GM12878 (cell line): Measurements from ENCODE around the gene UNC13D. TPM values are rescaled to one million over a fixed set of nuclear protein-coding genes. Genes with fewer than 3 reads are reported as not detected.

ENCODE experiments used
- ATAC-seq: fragments of 200-7000 bp; cut with Tn5 transposase; 3 replicates; pipeline ENCODE4 v1.9.1; 2020; ENCODE audit warnings: mild to moderate bottlenecking, moderate library complexity
- BruUV-seq: library from RNA; stranded (reverse); fragments of 400-500 nt; replicated peaks from 2 replicates; lab custom pipeline; 2021; lab: Mats Ljungman, UMichigan
- CTCF ChIA-PET: fragments of 300-600 bp; sonication (Branson Sonifier 250); formaldehyde crosslinking; extraction: SDS; loops from one replicate; lab custom pipeline; 2021; ENCODE audit warnings: inconsistent platforms; lab: Yijun Ruan, JAX
- POLR2A ChIA-PET: fragments of 350-600 bp; formaldehyde crosslinking; extraction: SDS; loops from one replicate; lab custom pipeline; 2021; ENCODE audit warnings: inconsistent platforms; lab: Charles Lee
- RAD21 ChIA-PET: fragments of 300-600 bp; sonication (Branson Sonifier 250); formaldehyde crosslinking; loops from one replicate; lab custom pipeline; 2023; ENCODE audit warnings: antibody characterized with exemption; ENCODE audit not compliant: unreplicated experiment; lab: Charles Lee
- SMC1A ChIA-PET: fragments of 300-600 bp; sonication (Branson Sonifier 250); formaldehyde crosslinking; loops from one replicate; lab custom pipeline; 2023; ENCODE audit not compliant: unreplicated experiment, uncharacterized antibody; lab: Charles Lee
- DNase-seq: peaks from one replicate; pipeline ENCODE4 v3.0.0-alpha.2; 2011; ENCODE audit warnings: low read depth, low spot score
- FAIRE-seq: peaks from 3 replicates; lab custom pipeline; 2011; peaks lifted over from hg19 to GRCh38; lab: Jason Lieb, UNC
- H2AFZ ChIP-seq: 2 replicates; pipeline ENCODE4 v1.6.0; 2011; ENCODE audit warnings: low read depth, low read length, control low read depth; ENCODE audit not compliant: control insufficient read depth
- H3K27ac ChIP-seq: 2 replicates; pipeline ENCODE4 v1.5.1; 2011; ENCODE audit warnings: control low read depth; ENCODE audit not compliant: control insufficient read depth, insufficient read depth
- H3K27me3 ChIP-seq, 2 experiments: replicated peaks in 1 of 2; 2 replicates each; pipeline versions ENCODE4 v1.6.0 to v1.6.1; 2011; ENCODE audit warnings: low read length in 1 of 2; ENCODE audit not compliant: control insufficient read depth in 2 of 2, insufficient read depth in 2 of 2
- H3K36me3 ChIP-seq, 2 experiments: 2 replicates each; pipeline ENCODE4 v1.5.1; 2011; ENCODE audit warnings: low read length in 1 of 2; ENCODE audit not compliant: control insufficient read depth in 2 of 2, insufficient read depth in 2 of 2
- H3K4me1 ChIP-seq: 2 replicates; pipeline ENCODE4 v1.6.1; 2011; ENCODE audit warnings: mild to moderate bottlenecking, low read length, moderate library complexity, mixed read lengths; ENCODE audit not compliant: control insufficient read depth, insufficient read depth
- H3K4me2 ChIP-seq: 2 replicates; pipeline ENCODE4 v1.6.0; 2011; ENCODE audit warnings: control low read depth; ENCODE audit not compliant: control insufficient read depth, insufficient read depth
- H3K4me3 ChIP-seq: fragments of 200-600 bp; sonication (generic); 2 replicates; pipeline ENCODE4 v1.5.1; 2016
- H3K79me2 ChIP-seq: 2 replicates; pipeline ENCODE4 v1.6.0; 2011; ENCODE audit warnings: low read length; ENCODE audit not compliant: control insufficient read depth, insufficient read depth
- H3K9ac ChIP-seq: 2 replicates; pipeline ENCODE4 v1.8.0; 2011; ENCODE audit warnings: low read length, control low read depth, mixed read lengths; ENCODE audit not compliant: control insufficient read depth, insufficient read depth
- H3K9me3 ChIP-seq: replicated peaks from 3 replicates; pipeline ENCODE4 v1.5.1; 2011; ENCODE audit warnings: mild to moderate bottlenecking, low read length; ENCODE audit not compliant: control insufficient read depth, insufficient read depth
- H4K20me1 ChIP-seq: 2 replicates; pipeline ENCODE4 v1.6.0; 2011; ENCODE audit not compliant: control insufficient read depth, insufficient read depth
- BRCA1 ChIP-seq: IDR thresholded peaks from 2 replicates; pipeline ENCODE4 v1.6.1; 2011; ENCODE audit warnings: low read depth, low read length, improper control_type of control experiment
- CBX3 ChIP-seq: fragments of 200-600 bp; sonication (generic); IDR thresholded peaks from 2 replicates; pipeline ENCODE4 v1.6.1; 2016; ENCODE audit warnings: low read depth, borderline replicate concordance
- EGR1 ChIP-seq, 2 experiments: IDR thresholded peaks; 1 replicate in 1 of 2; 2 replicates in 1 of 2; pipeline ENCODE4 v1.6.1; 2011 to 2012; ENCODE audit warnings: low read depth in 2 of 2, low read length in 2 of 2, borderline replicate concordance in 1 of 2, mild to moderate bottlenecking in 1 of 2, moderate library complexity in 1 of 2
- EZH2 ChIP-seq: IDR thresholded peaks from 2 replicates; pipeline ENCODE4 v1.6.1; 2012; ENCODE audit warnings: low read depth, mild to moderate bottlenecking, control low read depth, inconsistent platforms, low read length, borderline replicate concordance; ENCODE audit not compliant: control insufficient read depth
- HDGF ChIP-seq: fragments of 450-650 bp; IDR thresholded peaks from 2 replicates; pipeline ENCODE4 v1.6.1; 2016; ENCODE audit warnings: antibody characterized with exemption
- HSF1 ChIP-seq: fragments of 150-350 bp; IDR thresholded peaks from 2 replicates; pipeline ENCODE4 v1.6.1; 2014; ENCODE audit warnings: mild to moderate bottlenecking, low read depth, low read length
- IRF4 ChIP-seq: IDR thresholded peaks from 2 replicates; pipeline ENCODE4 v1.6.1; 2011; ENCODE audit warnings: low read depth, low read length
- MAX ChIP-seq: IDR thresholded peaks from 2 replicates; pipeline ENCODE4 v1.6.1; 2012; ENCODE audit warnings: low read depth, low read length, improper control_type of control experiment
- MYC ChIP-seq: IDR thresholded peaks from 2 replicates; pipeline ENCODE4 v1.6.1; 2011; ENCODE audit warnings: mild to moderate bottlenecking, low read length, moderate library complexity, inconsistent platforms; ENCODE audit not compliant: insufficient read depth, insufficient replicate concordance, insufficient read length, severe bottlenecking
- NBN ChIP-seq: fragments of 450-650 bp; IDR thresholded peaks from 2 replicates; pipeline ENCODE4 v1.6.1; 2016
- NFIC ChIP-seq: IDR thresholded peaks from 2 replicates; pipeline ENCODE4 v1.6.1; 2012; ENCODE audit warnings: low read depth, mild to moderate bottlenecking, inconsistent platforms, low read length, moderate library complexity
- NRF1 ChIP-seq: conservative IDR thresholded peaks from 2 replicates; pipeline ENCODE4 v1.6.1; 2011; ENCODE audit warnings: mild to moderate bottlenecking, low read depth, low read length, improper control_type of control experiment
- RAD21 ChIP-seq: IDR thresholded peaks from 2 replicates; pipeline ENCODE4 v1.6.1; 2011; ENCODE audit warnings: mild to moderate bottlenecking, low read depth, low read length, moderate library complexity; ENCODE audit not compliant: insufficient read depth
- SIN3A ChIP-seq: IDR thresholded peaks from 2 replicates; pipeline ENCODE4 v1.6.1; 2012; ENCODE audit warnings: low read depth, low read length, improper control_type of control experiment
- SREBF1 ChIP-seq: IDR thresholded peaks from 2 replicates; pipeline ENCODE4 v1.6.1; 2012; ENCODE audit warnings: mild to moderate bottlenecking, low read length
- SRF ChIP-seq, 2 experiments: IDR thresholded peaks; 2 replicates each; pipeline ENCODE4 v1.6.1; 2011; ENCODE audit warnings: low read depth in 2 of 2, low read length in 2 of 2, mild to moderate bottlenecking in 1 of 2, moderate library complexity in 1 of 2
- ZBTB4 ChIP-seq: fragments of 450-650 bp; formaldehyde crosslinking; IDR thresholded peaks from 2 replicates; pipeline ENCODE4 v1.4.0; 2022; ENCODE audit warnings: mild to moderate bottlenecking, moderate library complexity
- ZNF274 ChIP-seq: IDR thresholded peaks from one replicate; pipeline ENCODE4 v1.8.0; 2011; ENCODE audit not compliant: insufficient read length, insufficient read depth
- WGBS: methylation state at CpG from one replicate; pipeline ENCODE4 v1.1.6; 2016; ENCODE audit warnings: low lambda C conversion rate; ENCODE audit not compliant: insufficient replicate concordance, insufficient coverage; ENCODE audit errors: missing lambda C conversion rate; 5-methylcytosine and 5-hydroxymethylcytosine counted together
- in situ Hi-C: fragments of 300-500 bp; cut with MboI; formaldehyde crosslinking; loops from 9 replicates; pipeline ENCODE4 v1.14.3; 2018; ENCODE audit warnings: mixed read lengths
- intact Hi-C: fragments of 100-400 bp; cut with micrococcal nuclease; formaldehyde crosslinking; loops from one replicate; pipeline ENCODE4 v1.14.2; 2022; ENCODE audit not compliant: unreplicated experiment
- polyA plus RNA-seq, 11 experiments: library from polyadenylated mRNA; depleted of rRNA in 4 of 11; unstranded in 6 of 11; stranded (reverse) in 5 of 11; fragments of >200 nt; fragmentation: Nextera tagmentation in 4 of 11; fragmentation: Illumina TruSeq in 1 of 11; extraction: Ambion mirVana in 4 of 11; extraction: Trizol in 1 of 11; gene quantifications; 1 replicate in 1 of 11; 2 replicates in 10 of 11; pipeline versions ENCODE4 v1.2.1 to v1.2.3, GENCODE V29; 2011 to 2016; ENCODE audit warnings: inconsistent platforms in 2 of 11, missing spikeins in 2 of 11, low read depth in 1 of 11
- total RNA-seq, 4 experiments: library from RNA; depleted of rRNA in 3 of 4; stranded (reverse); fragments of >200 nt in 3 of 4; fragmentation: Illumina TruSeq in 1 of 4; extraction: Trizol in 1 of 4; gene quantifications; 2 replicates each; pipeline versions ENCODE4 v1.2.1 to v1.2.3, GENCODE V29; 2013 to 2021

UNC13D gene
- total and polyA plus RNA-seq, 10 of the 15 experiments (the other 5 are each of a cell fraction or from before 2014, with no cell fraction given): 0.32 to 63.9 (median 25.2) TPM

GRCh38 chr17:75855310-75856061 is 11.3 kb upstream of the UNC13D start, which contains the start of gene WBP2:
WBP2 (minus strand) TSS chr17:75855335; CDS start chr17:75855297, 38 bp downstream.
- CTCF ChIA-PET: interaction anchor here (0.6 to 9.4 kb wide), 30 partner anchors 8 to 427 kb away, joined by 3 to 117 read pairs (median 4); partner anchors contain the start of genes GALK1, MRPL38, TRIM47 and TRIM65
- BruUV-seq: TSS peak; percentile 92
- H2AFZ ChIP-seq: peak within 1 kb of the TSS; percentile 78
- peaks cover 2 to 3% of the 10 kb centered on the region in 2 experiments; a peak in 2 of 4 replicates for H3K36me3 ChIP-seq
- SMC1A ChIA-PET: interaction anchor here (0.6 to 3.6 kb wide), 19 partner anchors 9 to 826 kb away, joined by 3 to 18 read pairs (median 4); partner anchors contain the start of genes TRIM47, TRIM65 and UNC13D
- no peaks in the 10 kb centered on the region for H3K9me3 ChIP-seq
- H3K27ac ChIP-seq: peak within 1 kb of the TSS; percentile 93
- DNase-seq (peak; percentile 100), FAIRE-seq (peak; percentile 100), ATAC-seq (peak; percentile 92)
- H3K79me2 ChIP-seq: peaks cover 18% of the 10 kb centered on the region
- in situ Hi-C loops: no loop called here
- intact Hi-C loops: loop anchor here (2.0 to 5.0 kb wide), 2 partner anchors 42 to 77 kb away; partner anchors contain the start of gene TRIM65
- peak within 1 kb of the TSS; percentile 79 for H3K4me3 ChIP-seq
- no peaks in the 10 kb centered on the region for H3K27me3 ChIP-seq
- RAD21 ChIA-PET: interaction anchor here (0.6 to 3.2 kb wide), 19 partner anchors 11 to 106 kb away, joined by 3 to 32 read pairs (median 5); partner anchors contain the start of genes GALK1, TRIM47, TRIM65 and UNC13D
- peak within 1 kb of the TSS; percentile 96 for H3K9ac ChIP-seq
- POLR2A ChIA-PET: interaction anchor here (0.5 to 5.8 kb wide), 33 partner anchors 8 to 638 kb away, joined by 3 to 42 read pairs (median 4); partner anchors contain the start of genes GALK1, TRIM65, TSEN54 and UNC13D
- no peaks in the 10 kb centered on the region for H4K20me1 ChIP-seq
- peak within 1 kb of the TSS; percentile 95 for H3K4me2 ChIP-seq
- H3K4me1 ChIP-seq: peaks cover 23% of the 10 kb centered on the region
- under 1% methylated on average over 58 of the region's 58 CpGs for WGBS
- TF ChIP-seq SRF (IDR thresholded peaks at IDR 0.05; ENCODE audit: low read depth in 2 of 2, low read length in 2 of 2): no peak; a peak in 1 of 4 replicates
- peak; percentile 54 for TF ChIP-seq NRF1
- TF ChIP-seq ZBTB4 (CRISPR knock-in tag): no peak
- no peak for TF ChIP-seq CBX3
- TF ChIP-seq BRCA1: no peak
- TF ChIP-seq HSF1: no peak
- peak; percentile 82 to 100 for TF ChIP-seq EGR1 (IDR thresholded peaks at IDR 0.05; ENCODE audit: borderline replicate concordance in 1 of 2, low read depth in 2 of 2, low read length in 2 of 2)
- TF ChIP-seq NFIC: no peak
- no peak; the same call in 1 of the 2 replicates for TF ChIP-seq RAD21
- TF ChIP-seq EZH2: no peak
- TF ChIP-seq MYC: no peak
- TF ChIP-seq SIN3A: peak; percentile 76; the same call in 1 of the 2 replicates
- TF ChIP-seq ZNF274: no peak
- TF ChIP-seq MAX: no peak; the same call in 1 of the 2 replicates
- TF ChIP-seq HDGF: peak; percentile 75; the same call in 1 of the 2 replicates
- TF ChIP-seq SREBF1: peak; percentile 79
- TF ChIP-seq NBN: peak; percentile 77
- 0 out of 2 replicates have a peak, but pooled peaks have one; percentile 44 for TF ChIP-seq IRF4
